ENCODE results near the gene SEMG1. TPM values are rescaled to one million over a fixed set of nuclear protein-coding genes. Genes with fewer than 3 reads are reported as not detected.

SEMG1 gene
- not detected in 2 replicates for total RNA-seq (ENCODE audit: low replicate concordance)

GRCh38 chr20:45206725-45207124 is at the start of gene SEMG1:
Gene SEMG1 (plus strand): TSS chr20:45207033. CDS start chr20:45207054, 21 bp downstream.
- no peaks in the 10 kb centered on the region for H3F3A ChIP-seq (ENCODE audit: low read depth)
- no peaks in the 10 kb centered on the region for H3K36me3 Mint-ChIP-seq
- H2AFZ ChIP-seq (replicated peaks): no peak within 1 kb of the TSS
- H3K4me3 ChIP-seq: no peak within 1 kb of the TSS
- no peak within 1 kb of the TSS for H3K4me2 ChIP-seq
- TF ChIP-seq EZH2 (IDR thresholded peaks at IDR 0.05) (no peak), EZH2phosphoT487 (IDR thresholded peaks at IDR 0.05) (no peak), CTCF (IDR thresholded peaks at IDR 0.05) (no peak)
- no peaks in the 10 kb centered on the region for H4K20me1 ChIP-seq (ENCODE audit: low read depth)
- no peaks in the 10 kb centered on the region for H3K79me2 ChIP-seq (ENCODE audit: low read depth)
- H3K27me3 Mint-ChIP-seq (ENCODE audit: insufficient read depth, low read depth): peaks cover 2% of the 10 kb centered on the region
- DNase-seq (ENCODE audit: low spot score): no peak
- no peaks in the 10 kb centered on the region for H3K4me1 ChIP-seq
- no peaks in the 10 kb centered on the region for H3K9me3 ChIP-seq (ENCODE audit: low read depth)
- H3K4me1 Mint-ChIP-seq: peaks cover 3% of the 10 kb centered on the region
- no peak within 1 kb of the TSS for H3K27ac Mint-ChIP-seq
- no peaks in the 10 kb centered on the region for H3K27me3 ChIP-seq
- no peak within 1 kb of the TSS for H3K27ac ChIP-seq
- no peaks in the 10 kb centered on the region for H3K9me3 Mint-ChIP-seq
- H3K9ac ChIP-seq: no peak within 1 kb of the TSS
- H3K4me3 Mint-ChIP-seq: no peak within 1 kb of the TSS
- H3K36me3 ChIP-seq: no peaks in the 10 kb centered on the region

GRCh38 chr20:45157962-45158361 is 48.9 kb upstream of the SEMG1 start:
- no peaks in the 10 kb centered on the region for H3K4me1 ChIP-seq
- H3K27ac ChIP-seq: no peak overlapping the region
- H3F3A ChIP-seq (ENCODE audit: low read depth): no peaks in the 10 kb centered on the region
- H2AFZ ChIP-seq (replicated peaks): no peak overlapping the region
- no peaks in the 10 kb centered on the region for H4K20me1 ChIP-seq (ENCODE audit: low read depth)
- peaks cover 17% of the 10 kb centered on the region for H3K9me3 Mint-ChIP-seq
- H3K4me3 Mint-ChIP-seq: no peak overlapping the region
- H3K9ac ChIP-seq: no peak overlapping the region
- H3K4me3 ChIP-seq: no peak overlapping the region
- no peaks in the 10 kb centered on the region for H3K36me3 ChIP-seq
- no peaks in the 10 kb centered on the region for H3K9me3 ChIP-seq (ENCODE audit: low read depth)
- no peaks in the 10 kb centered on the region for H3K4me1 Mint-ChIP-seq
- H3K4me2 ChIP-seq: no peak overlapping the region
- no peak for TF ChIP-seq EZH2 (IDR thresholded peaks at IDR 0.05)
- no peak for TF ChIP-seq CTCF (IDR thresholded peaks at IDR 0.05)
- no peak for TF ChIP-seq EZH2phosphoT487 (IDR thresholded peaks at IDR 0.05)
- no peaks in the 10 kb centered on the region for H3K36me3 Mint-ChIP-seq
- H3K27me3 Mint-ChIP-seq (ENCODE audit: insufficient read depth, low read depth): peaks cover 2% of the 10 kb centered on the region
- H3K27me3 ChIP-seq: no peaks in the 10 kb centered on the region
- DNase-seq (ENCODE audit: low spot score): no peak
- no peak overlapping the region for H3K27ac Mint-ChIP-seq
- H3K79me2 ChIP-seq (ENCODE audit: low read depth): no peaks in the 10 kb centered on the region

GRCh38 chr20:45163083-45163803 is 43.6 kb upstream of the SEMG1 start:
- Histone ChIP-seq H3K9me3 (ENCODE audit: low read depth) (no peaks in the 10 kb centered on the region), H3K4me3 (no peak overlapping the region), H3K36me3 (peaks cover 5% of the 10 kb centered on the region), H3K79me2 (ENCODE audit: low read depth) (no peaks in the 10 kb centered on the region), H3K4me1 (no peaks in the 10 kb centered on the region), H3K4me2 (no peak overlapping the region), H3F3A (ENCODE audit: low read depth) (no peaks in the 10 kb centered on the region), H3K27ac (no peak overlapping the region), H4K20me1 (ENCODE audit: low read depth) (no peaks in the 10 kb centered on the region), H3K9ac (no peak overlapping the region), H3K27me3 (no peaks in the 10 kb centered on the region), H2AFZ (replicated peaks) (no peak overlapping the region)
- Mint-ChIP-seq H3K9me3 (peaks cover 11% of the 10 kb centered on the region), H3K27me3 (ENCODE audit: insufficient read depth, low read depth) (no peaks in the 10 kb centered on the region), H3K4me1 (no peaks in the 10 kb centered on the region), H3K27ac (no peak overlapping the region), H3K36me3 (no peaks in the 10 kb centered on the region), H3K4me3 (no peak overlapping the region)
- no peak for DNase-seq (ENCODE audit: low spot score)
- TF ChIP-seq EZH2 (IDR thresholded peaks at IDR 0.05) (no peak), EZH2phosphoT487 (IDR thresholded peaks at IDR 0.05) (no peak), CTCF (IDR thresholded peaks at IDR 0.05) (no peak)

Measured in neural progenitor cell (in vitro differentiated cells).